Measurements from ENCODE around the gene EDN1. TPM values are rescaled to one million over a fixed set of nuclear protein-coding genes. Genes with fewer than 3 reads are reported as not detected.

The EDN1 gene
- total and polyA plus RNA-seq, 10 of the 15 experiments (the other 5 are each of a cell fraction or from before 2014, with no cell fraction given): 2.0 to 6.6 (median 3.1) TPM

- SMC1A ChIA-PET (ENCODE audit: uncharacterized antibody, unreplicated experiment): interaction anchor here (1.3 to 8.3 kb wide), 7 partner anchors 8 to 299 kb away, joined by 3 to 70 read pairs (median 5); partner anchors contain the start of gene EDN1
- Histone ChIP-seq H3K4me1 (ENCODE audit: control insufficient read depth, insufficient read depth, low read length) (no peaks in the 10 kb centered on the region), H3K9ac (ENCODE audit: control insufficient read depth, insufficient read depth, low read length) (no peak overlapping the region), H3K4me3 (no peak overlapping the region), H3K9me3 (replicated peaks; ENCODE audit: control insufficient read depth, insufficient read depth, low read length) (no peaks in the 10 kb centered on the region), H3K36me3 (ENCODE audit: control insufficient read depth in 2 of 2, insufficient read depth in 2 of 2, low read length in 1 of 2) (no peaks in the 10 kb centered on the region), H3K27ac (ENCODE audit: control insufficient read depth, insufficient read depth) (no peak overlapping the region), H3K4me2 (ENCODE audit: control insufficient read depth, insufficient read depth) (no peak overlapping the region), H3K79me2 (ENCODE audit: control insufficient read depth, insufficient read depth, low read length) (no peaks in the 10 kb centered on the region), H4K20me1 (ENCODE audit: control insufficient read depth, insufficient read depth) (no peaks in the 10 kb centered on the region), H3K27me3 (replicated peaks in 1 of 2; ENCODE audit: control insufficient read depth in 2 of 2, insufficient read depth in 2 of 2, low read length in 1 of 2) (no peaks in the 10 kb centered on the region), H2AFZ (ENCODE audit: control insufficient read depth, low read depth, low read length) (no peak overlapping the region)
- FAIRE-seq (no peak), DNase-seq (ENCODE audit: low read depth, low spot score) (no peak), ATAC-seq (no peak)
- RAD21 ChIA-PET (ENCODE audit: unreplicated experiment): interaction anchor here (1.1 to 1.8 kb wide), 5 partner anchors 10 to 200 kb away, joined by 3 to 5 read pairs (median 4); no protein-coding TSS in a partner anchor
- TF ChIP-seq EZH2 (IDR thresholded peaks at IDR 0.05; ENCODE audit: borderline replicate concordance, control insufficient read depth, low read depth, low read length): no peak
- TF ChIP-seq TAF1 (IDR thresholded peaks at IDR 0.05; ENCODE audit: borderline replicate concordance, low read depth, low read length): no peak
- intact Hi-C loops (cut with micrococcal nuclease; ENCODE audit: unreplicated experiment): no loop called here
- WGBS (ENCODE audit: insufficient coverage, insufficient replicate concordance, low lambda C conversion rate, missing lambda C conversion rate): 48% methylated on average over 2 of the region's 2 CpGs
- no TSS peak for BruUV-seq (replicated peaks)
- in situ Hi-C loops (cut with MboI): no loop called here
- POLR2A ChIA-PET: no interaction called here
- CTCF ChIA-PET: interaction anchor here (0.6 to 9.2 kb wide), 7 partner anchors 8 to 1026 kb away, joined by 3 to 64 read pairs (median 4); no protein-coding TSS in a partner anchor
These were observed 14.3 kb downstream of the EDN1 start for GRCh38 chr6:12304487-12304886.

GRCh38 chr6:12309070-12309469 lies 18.9 kb downstream of the EDN1 start:
- no peak overlapping the region for H3K4me3 ChIP-seq
- no peaks in the 10 kb centered on the region for H3K79me2 ChIP-seq (ENCODE audit: control insufficient read depth, insufficient read depth, low read length)
- DNase-seq (ENCODE audit: low read depth, low spot score) (no peak), FAIRE-seq (no peak), ATAC-seq (no peak)
- no peak overlapping the region for H2AFZ ChIP-seq (ENCODE audit: control insufficient read depth, low read depth, low read length)
- H4K20me1 ChIP-seq (ENCODE audit: control insufficient read depth, insufficient read depth): no peaks in the 10 kb centered on the region
- no peaks in the 10 kb centered on the region for H3K9me3 ChIP-seq (replicated peaks; ENCODE audit: control insufficient read depth, insufficient read depth, low read length)
- ChIA-PET CTCF (interaction anchor here (0.6 to 8.5 kb wide), 8 partner anchors 8 to 653 kb away, joined by 3 to 64 read pairs (median 16); partner anchors contain the start of gene EDN1), POLR2A (interaction anchor here (0.6 to 1.4 kb wide), 3 partner anchors 9 to 179 kb away, joined by 3 to 6 read pairs (median 3); no protein-coding TSS in a partner anchor), RAD21 (ENCODE audit: unreplicated experiment) (interaction anchor here (3.0 kb wide), 1 partner anchor 294 kb away, joined by 24 read pairs; no protein-coding TSS in a partner anchor), SMC1A (ENCODE audit: uncharacterized antibody, unreplicated experiment) (interaction anchor here (1.0 to 10.1 kb wide), 11 partner anchors 8 to 296 kb away, joined by 3 to 70 read pairs (median 21); partner anchors contain the start of gene EDN1)
- no peak overlapping the region for H3K4me2 ChIP-seq (ENCODE audit: control insufficient read depth, insufficient read depth)
- TF ChIP-seq NBN (IDR thresholded peaks at IDR 0.05): no peak
- TF ChIP-seq MAX (IDR thresholded peaks at IDR 0.05; ENCODE audit: low read depth, low read length): no peak
- no peak for TF ChIP-seq ESRRA (IDR thresholded peaks at IDR 0.05; ENCODE audit: low read length)
- TF ChIP-seq PKNOX1 (IDR thresholded peaks at IDR 0.05): no peak
- no peak for TF ChIP-seq HDAC6 (IDR thresholded peaks at IDR 0.05; ENCODE audit: unreplicated experiment)
- TF ChIP-seq EP300 (IDR thresholded peaks at IDR 0.05; ENCODE audit: borderline replicate concordance in 1 of 2, control insufficient read depth in 1 of 2, low read depth in 2 of 2, low read length in 2 of 2): no peak
- no peak for TF ChIP-seq CBX3 (IDR thresholded peaks at IDR 0.05; ENCODE audit: borderline replicate concordance, low read depth)
- TF ChIP-seq STAT3 (IDR thresholded peaks at IDR 0.05; ENCODE audit: low read depth, low read length): no peak
- no peaks in the 10 kb centered on the region for H3K36me3 ChIP-seq (ENCODE audit: control insufficient read depth in 2 of 2, insufficient read depth in 2 of 2, low read length in 1 of 2)
- in situ Hi-C loops (cut with MboI) (no loop called here), intact Hi-C loops (cut with micrococcal nuclease; ENCODE audit: unreplicated experiment) (no loop called here)
- no peaks in the 10 kb centered on the region for H3K27me3 ChIP-seq (replicated peaks in 1 of 2; ENCODE audit: control insufficient read depth in 2 of 2, insufficient read depth in 2 of 2, low read length in 1 of 2)
- H3K9ac ChIP-seq (ENCODE audit: control insufficient read depth, insufficient read depth, low read length): no peak overlapping the region
- no peak overlapping the region for H3K27ac ChIP-seq (ENCODE audit: control insufficient read depth, insufficient read depth)
- BruUV-seq (replicated peaks): no TSS peak
- H3K4me1 ChIP-seq (ENCODE audit: control insufficient read depth, insufficient read depth, low read length): no peaks in the 10 kb centered on the region
- 60% methylated on average over 2 of the region's 2 CpGs for WGBS (ENCODE audit: insufficient coverage, insufficient replicate concordance, low lambda C conversion rate, missing lambda C conversion rate)
